GM19467 (cell line): ENCODE measurements around the gene CNIH2.

Experiments
- ATAC-seq: cut with Tn5 transposase; IDR thresholded peaks from one replicate; pipeline ENCODE4 v1.9.1; 2021; ENCODE audit warnings: mild to moderate bottlenecking, moderate library complexity; ENCODE audit not compliant: unreplicated experiment

The CNIH2 gene

GRCh38 chr11:66259225-66259624, 18.8 kb upstream of the CNIH2 start:
- no peak for ATAC-seq

GRCh38 chr11:66259956-66260355, 18.0 kb upstream of the CNIH2 start:
- no peak for ATAC-seq

DNA sequence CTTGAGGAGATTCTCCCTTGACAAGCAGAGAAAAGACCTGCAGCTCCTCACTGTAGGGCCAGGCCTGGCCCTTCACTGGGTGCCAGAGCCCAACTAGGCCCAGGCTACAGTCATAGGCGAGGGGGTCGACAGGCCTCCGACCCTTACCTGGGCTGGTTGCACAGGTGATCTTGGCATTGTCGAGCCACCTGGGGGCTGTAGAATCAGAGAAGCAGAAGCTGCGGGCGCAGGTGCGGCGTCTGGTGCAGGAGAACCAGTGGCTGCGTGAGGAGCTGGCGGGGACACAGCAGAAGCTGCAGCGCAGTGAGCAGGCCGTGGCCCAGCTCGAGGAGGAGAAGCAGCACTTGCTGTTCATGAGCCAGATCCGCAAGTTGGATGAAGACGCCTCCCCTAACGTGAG, 16.4 kb upstream of the CNIH2 start:
- ATAC-seq = no peak

DNA sequence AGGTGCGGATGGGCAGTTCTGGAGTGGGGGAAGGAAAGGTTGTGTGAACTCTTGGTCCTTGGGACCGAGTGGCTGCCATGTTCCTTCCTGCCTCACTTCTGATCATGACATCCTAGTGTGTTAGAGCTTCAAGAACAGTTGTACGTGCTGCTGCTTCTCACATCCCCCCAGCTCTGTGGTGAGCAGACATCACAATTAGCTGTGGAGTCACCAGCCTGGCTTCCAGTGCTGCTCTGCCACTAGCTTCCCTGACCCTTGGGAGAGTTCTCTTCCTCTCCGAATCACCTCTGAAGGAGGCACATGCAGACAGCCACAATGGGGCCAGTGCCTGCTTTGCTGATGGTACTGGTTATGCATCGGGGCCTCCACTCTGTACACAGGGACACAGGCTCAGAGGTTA, 15.8 kb upstream of the CNIH2 start:
- ATAC-seq = no peak

DNA sequence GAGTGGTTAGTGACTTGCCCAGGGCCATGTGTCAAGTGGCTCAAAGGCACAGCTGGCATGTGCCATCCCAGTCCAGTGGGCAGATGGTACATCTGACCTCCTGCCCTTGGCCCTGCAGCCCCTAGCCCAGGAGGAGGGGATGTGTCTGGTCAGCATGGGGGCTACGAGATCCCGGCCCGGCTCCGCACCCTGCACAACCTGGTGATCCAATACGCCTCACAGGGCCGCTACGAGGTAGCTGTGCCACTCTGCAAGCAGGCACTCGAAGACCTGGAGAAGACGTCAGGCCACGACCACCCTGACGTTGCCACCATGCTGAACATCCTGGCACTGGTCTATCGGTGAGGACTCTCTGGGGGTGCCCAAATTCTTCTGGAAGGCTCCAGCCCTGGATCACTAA, 15.3 kb upstream of the CNIH2 start:
- no peak for ATAC-seq

DNA sequence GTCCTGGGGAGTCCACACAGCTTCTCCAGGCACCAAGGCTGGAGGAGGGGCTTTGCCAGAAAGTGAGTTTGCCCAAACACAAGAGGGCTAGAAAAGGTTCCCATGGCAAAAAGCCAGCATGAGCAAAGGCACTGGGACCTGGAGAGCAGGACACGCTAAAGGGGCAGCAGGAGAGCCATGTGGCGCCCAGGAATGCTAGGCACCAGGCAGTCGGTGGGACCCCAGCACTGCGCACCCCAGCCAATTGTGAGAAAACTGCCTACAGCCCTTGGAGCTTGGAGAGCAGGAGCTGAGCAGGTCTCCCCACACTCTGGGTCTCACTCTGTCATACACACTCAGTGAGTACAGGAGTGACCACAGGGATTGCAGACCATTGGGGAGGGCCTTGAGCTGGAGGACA, 14.7 kb upstream of the CNIH2 start:
- ATAC-seq = no peak

GRCh38 chr11:66263785-66264184, 14.2 kb upstream of the CNIH2 start:
- ATAC-seq = no peak

DNA sequence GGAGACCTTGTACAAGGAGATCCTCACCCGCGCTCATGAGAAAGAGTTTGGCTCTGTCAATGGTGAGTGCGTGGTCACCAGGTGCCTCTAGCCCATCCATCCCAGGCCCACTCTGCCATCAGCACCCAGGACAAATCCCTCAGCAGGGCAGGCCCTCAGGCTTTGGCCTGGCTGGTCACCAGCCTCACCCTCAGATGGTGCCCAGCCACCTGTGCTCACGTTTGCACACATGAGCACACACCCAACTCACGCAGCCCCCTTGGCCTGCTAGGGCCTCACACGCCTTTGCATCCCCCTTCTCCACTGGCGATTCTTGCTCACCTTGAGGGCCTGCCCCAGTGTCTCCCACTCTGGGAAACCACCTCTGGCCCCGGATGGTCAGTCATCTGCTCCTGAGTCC, 13.6 kb upstream of the CNIH2 start:
- ATAC-seq = no peak

DNA sequence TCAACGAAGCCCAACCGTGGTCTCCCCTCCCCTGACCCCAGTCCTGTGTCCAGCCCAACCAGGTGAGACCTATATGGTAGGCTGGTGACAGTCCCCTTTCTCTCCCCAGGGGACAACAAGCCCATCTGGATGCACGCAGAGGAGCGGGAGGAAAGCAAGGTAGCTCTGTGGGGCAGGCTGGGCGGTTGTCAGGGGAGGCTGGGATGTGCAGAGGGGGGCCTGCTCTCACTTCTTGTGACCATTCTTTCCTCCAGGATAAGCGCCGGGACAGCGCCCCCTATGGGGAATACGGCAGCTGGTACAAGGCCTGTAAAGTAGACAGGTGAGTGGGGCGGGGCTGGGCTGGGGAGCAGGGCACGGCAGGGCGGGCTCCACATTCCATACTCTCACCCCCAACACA, 13.1 kb upstream of the CNIH2 start:
- ATAC-seq = no peak

DNA sequence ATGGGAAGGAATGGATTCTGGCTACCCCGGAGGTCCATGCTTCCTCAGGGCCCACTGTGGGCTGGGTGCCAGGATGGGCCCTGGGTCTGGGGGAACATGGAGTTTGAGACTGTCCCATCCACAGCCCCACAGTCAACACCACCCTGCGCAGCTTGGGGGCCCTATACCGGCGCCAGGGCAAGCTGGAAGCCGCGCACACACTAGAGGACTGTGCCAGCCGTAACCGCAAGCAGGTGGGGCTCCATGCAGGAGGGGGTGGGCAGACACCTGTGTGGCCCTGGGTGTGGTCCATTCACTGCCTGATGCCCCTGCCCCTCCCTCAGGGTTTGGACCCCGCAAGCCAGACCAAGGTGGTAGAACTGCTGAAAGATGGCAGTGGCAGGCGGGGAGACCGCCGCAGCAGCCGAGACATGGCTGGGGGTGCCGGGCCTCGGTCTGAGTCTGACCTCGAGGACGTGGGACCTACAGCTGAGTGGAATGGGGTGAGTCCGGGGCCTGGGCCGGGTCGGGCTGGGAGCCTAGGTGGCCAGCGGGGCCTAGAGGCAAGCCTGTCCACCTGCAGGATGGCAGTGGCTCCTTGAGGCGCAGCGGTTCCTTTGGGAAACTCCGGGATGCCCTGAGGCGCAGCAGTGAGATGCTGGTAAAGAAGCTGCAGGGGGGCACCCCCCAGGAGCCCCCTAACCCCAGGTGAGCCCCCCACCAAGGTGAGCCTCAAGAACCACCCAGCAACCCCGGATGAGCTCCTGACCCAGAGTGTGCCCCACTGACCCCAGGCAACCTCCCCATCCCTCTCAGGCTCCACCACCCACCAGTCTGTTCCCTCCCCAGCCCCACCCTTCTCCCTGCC, 12.2 kb upstream of the CNIH2 start:
- no peak for ATAC-seq

DNA sequence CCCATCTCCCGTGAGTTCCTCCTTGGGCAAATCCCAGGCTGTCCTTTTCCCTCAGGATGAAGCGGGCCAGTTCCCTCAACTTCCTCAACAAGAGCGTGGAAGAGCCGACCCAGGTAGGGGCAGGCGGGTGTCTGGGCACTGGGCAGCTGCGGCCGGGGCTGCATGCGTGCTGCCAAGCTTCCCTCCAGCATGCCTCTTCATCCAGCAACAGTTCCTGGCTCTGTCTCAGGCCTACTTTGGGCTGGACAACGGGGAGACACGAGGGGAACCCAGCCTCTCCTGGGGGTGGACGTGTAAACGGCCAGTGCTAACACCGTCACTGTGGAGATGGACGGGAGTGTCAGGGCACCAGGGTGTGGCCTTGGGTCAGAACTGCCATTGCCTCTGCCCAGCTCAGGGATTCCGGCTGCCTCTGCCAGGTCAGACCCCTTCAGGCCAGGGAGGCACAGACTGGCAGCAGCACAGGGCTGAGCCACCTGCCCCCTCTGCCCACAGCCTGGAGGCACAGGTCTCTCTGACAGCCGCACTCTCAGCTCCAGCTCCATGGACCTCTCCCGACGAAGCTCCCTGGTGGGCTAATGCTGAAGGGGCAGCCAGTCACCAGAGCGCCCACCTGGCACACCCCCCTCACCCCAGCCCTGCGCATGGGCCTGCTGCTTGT, 11.5 kb upstream of the CNIH2 start:
- ATAC-seq = no peak

GRCh38 chr11:66267039-66267378, 11.0 kb upstream of the CNIH2 start:
- ATAC-seq = no peak

DNA sequence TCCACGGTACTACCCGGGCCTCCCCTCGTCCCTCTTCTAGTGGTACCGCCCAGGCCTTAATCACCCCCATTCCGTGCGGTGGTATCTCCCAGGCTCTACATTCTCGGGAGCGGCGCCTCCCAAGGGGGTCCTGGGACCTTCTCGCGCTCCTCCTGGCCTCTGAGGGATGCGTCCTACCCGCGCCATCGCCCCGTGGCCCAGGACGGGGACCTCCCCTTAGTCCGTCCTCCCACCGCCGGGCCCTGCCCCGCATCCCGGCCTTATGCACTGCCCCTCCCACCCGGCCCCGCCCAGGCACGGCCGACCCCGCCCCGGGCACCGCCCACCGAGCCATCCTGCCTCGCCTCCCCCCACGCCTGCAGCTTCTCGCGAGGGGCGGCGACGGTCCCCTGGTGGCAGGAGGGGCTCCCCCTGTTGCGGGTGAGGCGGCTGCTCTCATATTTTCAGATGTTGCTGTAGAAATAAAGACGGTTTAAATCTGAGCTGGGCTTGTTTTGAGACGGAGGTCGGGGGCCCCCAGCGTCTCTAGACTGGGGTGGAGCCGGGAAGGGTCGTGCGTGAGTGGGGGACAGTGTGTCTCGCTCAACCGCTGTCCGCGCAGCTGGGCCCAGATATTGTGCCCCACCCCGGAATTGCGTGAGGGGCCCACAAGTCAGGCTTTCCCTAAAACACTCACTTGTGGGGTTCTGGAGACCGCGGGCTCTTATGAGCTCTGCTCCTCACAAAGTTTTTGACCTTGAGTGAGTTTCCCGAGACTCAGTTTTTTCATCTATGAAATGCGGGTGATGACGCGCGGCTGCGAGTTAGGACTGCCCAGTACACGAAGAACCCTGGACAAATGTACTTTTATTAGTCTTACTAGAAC, 10.4 kb upstream of the CNIH2 start:
- peak; percentile 40 for ATAC-seq

GRCh38 chr11:66268244-66268951, 9.6 kb upstream of the CNIH2 start, which contains the start of gene RAB1B:
Gene RAB1B, plus strand, starts transcription at chr11:66268639. Its CDS starts 41 bp downstream, at chr11:66268680.
- ATAC-seq = peak; percentile 78

DNA sequence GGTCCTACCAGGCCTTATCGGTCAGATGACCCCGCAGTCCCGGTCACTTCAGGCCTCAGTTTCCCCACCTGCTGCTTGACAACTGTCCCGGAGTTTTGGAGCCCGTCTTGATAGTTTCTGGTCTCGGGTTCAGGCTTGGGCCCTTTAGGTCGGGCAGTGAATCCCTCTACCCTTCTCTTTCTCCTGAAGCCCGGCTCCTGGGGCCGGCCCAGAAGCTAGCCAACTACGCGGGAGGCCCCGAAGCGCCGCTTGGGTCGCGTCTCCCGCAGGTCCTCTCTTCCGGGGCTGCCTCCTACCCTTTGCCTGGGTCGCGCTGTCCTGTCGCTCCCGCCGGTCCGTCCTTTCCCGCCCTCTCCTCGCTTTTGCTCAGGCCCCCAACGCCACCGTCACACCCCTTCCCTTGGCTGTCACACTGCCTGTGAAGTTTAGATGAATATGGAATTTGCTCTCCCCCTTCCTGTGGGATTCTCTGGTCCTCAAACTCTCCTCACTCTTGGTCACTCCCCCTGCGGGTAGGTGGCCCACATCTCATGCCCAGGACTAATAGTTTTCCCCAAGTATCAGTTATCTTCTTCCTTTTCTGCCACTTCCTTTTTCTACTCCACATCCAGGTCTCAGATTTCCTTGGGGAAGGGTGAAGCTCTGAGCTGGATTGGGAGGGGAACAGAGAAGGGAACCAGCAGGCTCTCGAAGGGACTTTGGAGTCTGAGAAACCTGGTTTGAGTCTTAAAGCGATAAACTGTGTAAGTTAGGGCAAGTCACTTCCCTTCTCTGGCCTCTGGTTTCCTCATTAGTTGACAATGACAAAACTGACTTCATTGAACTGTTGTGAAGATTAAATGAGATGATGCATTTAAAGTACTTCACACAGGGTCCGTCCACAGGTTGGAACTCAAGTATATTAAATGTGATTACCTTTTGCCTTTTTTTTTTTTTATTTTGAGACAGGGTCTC, 8.7 kb upstream of the CNIH2 start:
- no peak for ATAC-seq

DNA sequence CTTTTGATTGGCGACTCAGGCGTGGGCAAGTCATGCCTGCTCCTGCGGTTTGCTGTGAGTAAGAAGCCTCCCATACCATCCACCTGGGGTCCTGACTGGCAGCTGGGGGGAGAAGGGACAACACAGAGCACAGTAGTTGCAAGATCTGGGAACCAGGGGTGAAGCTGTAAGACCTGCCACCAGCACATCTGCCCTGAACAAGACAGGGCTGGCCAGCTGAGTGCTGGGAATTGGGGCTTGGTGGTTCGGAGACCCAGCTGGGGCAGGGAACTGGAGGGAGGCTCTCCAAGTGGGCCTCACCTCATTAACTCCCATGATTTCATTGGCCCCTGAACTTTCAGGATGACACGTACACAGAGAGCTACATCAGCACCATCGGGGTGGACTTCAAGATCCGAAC, 6.2 kb upstream of the CNIH2 start:
- ATAC-seq = no peak

DNA sequence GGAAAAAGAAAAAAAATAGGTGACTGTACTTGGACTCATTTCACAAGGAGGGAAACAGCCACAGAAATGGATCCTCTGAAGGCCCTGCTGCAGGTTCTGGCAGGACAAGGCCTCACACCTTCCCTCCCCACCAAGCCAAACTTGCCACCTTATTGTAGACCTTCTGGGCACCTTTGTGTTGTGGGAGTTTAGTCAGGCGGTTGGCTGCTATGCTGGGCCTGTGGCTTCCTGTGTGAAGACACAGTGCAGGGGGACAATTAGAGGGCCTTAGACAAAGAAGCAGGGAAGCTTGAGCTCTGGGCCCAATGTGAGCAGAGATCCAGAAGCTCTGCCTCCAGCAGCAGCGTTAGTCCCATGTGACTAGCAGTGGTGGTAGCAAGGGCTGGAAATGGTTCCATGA, 5.4 kb upstream of the CNIH2 start:
- ATAC-seq = no peak

DNA sequence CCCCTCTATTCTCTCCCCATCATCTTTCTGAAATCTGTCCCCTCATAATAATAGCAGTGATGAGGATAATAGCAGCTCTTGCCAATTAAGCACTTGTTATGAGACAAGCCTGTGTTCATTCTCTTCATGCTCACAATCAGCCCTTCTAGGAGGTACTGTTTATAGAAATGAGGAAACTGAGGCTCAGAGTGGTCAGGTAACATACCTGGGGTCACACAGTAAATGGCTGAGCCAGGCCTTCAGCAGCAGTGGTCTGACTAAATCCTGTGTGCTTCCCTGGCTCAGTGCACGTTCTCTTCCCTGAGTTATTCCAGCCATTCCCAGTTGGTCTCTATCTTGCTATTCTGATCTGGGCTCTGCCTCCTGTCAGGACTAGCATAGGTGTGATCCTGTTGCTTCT, 3.8 kb upstream of the CNIH2 start:
- no peak for ATAC-seq

DNA sequence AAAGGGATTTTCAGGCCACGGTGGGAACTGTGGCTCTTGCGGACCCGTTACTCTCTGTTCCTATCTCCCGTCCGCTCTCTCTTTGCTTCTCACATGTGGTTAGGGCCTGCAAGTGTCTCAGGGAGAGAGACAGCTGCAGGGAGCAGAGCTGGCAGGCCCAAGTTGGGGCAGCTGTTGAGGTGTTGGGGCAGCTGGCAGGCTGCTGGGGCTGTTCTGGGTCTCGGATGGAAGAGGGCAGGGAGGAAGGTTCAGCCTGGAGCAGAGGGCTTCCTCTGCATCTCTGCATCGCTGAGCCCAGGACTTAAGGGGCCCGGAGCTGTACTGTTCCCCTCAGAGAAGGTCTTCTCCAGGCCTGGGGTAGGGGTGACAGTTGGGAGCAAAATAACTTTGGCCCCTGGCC, 2.6 kb upstream of the CNIH2 start:
- ATAC-seq = no peak
